SU-DHL-6 (cell line): ENCODE data around the gene JADE2.

ENCODE experiments used
- EZH2phosphoT487 ChIP-seq: fragments of 200-600 bp; sonication (generic), shearing (Covaris generic); conservative IDR thresholded peaks from 2 replicates; pipeline ENCODE4 v1.6.1; 2018; ENCODE audit warnings: mild to moderate bottlenecking, antibody characterized with exemption, low read length, moderate library complexity, mixed read lengths
- TF ChIP-seq, protein P1 (sequence below): fragments of 200-600 bp; sonication (generic); IDR thresholded peaks from one replicate; pipeline ENCODE4 v1.5.1; 2017; ENCODE audit warnings: antibody characterized with exemption, mild to moderate bottlenecking, low read length, moderate library complexity; ENCODE audit not compliant: insufficient read depth, poor library complexity, severe bottlenecking

DNA sequence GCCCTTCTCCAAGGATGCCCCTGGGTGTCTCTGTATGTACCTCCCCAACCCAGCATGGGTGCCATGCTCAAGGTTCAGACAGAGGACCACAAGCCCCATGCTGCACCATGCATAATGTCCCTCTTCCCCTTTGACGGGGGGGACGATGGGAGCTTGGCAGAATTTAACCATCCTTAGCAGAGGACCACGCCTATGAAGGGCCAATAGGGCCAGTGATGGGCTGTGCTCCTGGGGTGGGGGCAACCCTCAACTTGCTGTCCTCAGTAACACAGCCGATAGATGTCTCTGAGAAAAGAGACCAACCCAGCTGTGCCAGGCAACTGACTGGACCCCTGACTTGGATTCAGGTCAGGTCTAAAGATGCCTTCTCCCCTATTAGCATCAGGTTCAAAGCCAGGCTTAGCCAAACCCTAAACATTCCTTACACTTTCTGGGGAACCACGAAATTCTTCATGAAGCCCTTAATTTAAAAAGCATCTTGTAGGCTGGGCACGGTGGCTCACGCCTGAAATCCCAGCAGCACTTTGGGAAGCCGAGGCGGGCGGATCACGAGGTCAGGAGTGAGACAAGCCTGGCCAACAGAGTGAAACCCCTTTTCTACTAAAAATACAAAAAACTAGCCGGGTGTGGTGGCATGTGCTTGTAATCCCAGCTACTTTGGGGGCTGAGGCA lies 20.7 kb upstream of the JADE2 start:
- TF ChIP-seq, protein P1, sequence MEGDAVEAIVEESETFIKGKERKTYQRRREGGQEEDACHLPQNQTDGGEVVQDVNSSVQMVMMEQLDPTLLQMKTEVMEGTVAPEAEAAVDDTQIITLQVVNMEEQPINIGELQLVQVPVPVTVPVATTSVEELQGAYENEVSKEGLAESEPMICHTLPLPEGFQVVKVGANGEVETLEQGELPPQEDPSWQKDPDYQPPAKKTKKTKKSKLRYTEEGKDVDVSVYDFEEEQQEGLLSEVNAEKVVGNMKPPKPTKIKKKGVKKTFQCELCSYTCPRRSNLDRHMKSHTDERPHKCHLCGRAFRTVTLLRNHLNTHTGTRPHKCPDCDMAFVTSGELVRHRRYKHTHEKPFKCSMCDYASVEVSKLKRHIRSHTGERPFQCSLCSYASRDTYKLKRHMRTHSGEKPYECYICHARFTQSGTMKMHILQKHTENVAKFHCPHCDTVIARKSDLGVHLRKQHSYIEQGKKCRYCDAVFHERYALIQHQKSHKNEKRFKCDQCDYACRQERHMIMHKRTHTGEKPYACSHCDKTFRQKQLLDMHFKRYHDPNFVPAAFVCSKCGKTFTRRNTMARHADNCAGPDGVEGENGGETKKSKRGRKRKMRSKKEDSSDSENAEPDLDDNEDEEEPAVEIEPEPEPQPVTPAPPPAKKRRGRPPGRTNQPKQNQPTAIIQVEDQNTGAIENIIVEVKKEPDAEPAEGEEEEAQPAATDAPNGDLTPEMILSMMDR, result no peak
- no peak for TF ChIP-seq EZH2phosphoT487
